Neural crest cell (in vitro differentiated cells): ENCODE results near the gene DNAH6. TPM values are rescaled to one million over a fixed set of nuclear protein-coding genes. Genes with fewer than 3 reads are reported as not detected.

Source experiments
- DNase-seq: peaks from one replicate; pipeline ENCODE4 v3.0.0; 2021; ENCODE audit warnings: low read depth, mixed read lengths, low spot score
- H3K27ac Mint-ChIP-seq: one replicate; pipeline ENCODE4 v1.8.0; 2021; ENCODE audit warnings: mild to moderate bottlenecking, mixed read lengths; ENCODE audit not compliant: unreplicated experiment
- H3K27me3 Mint-ChIP-seq: 2 replicates; pipeline ENCODE4 v1.8.0; 2021; ENCODE audit warnings: low read depth, mild to moderate bottlenecking, mixed read lengths
- H3K36me3 Mint-ChIP-seq: 2 replicates; pipeline ENCODE4 v1.8.0; 2021; ENCODE audit warnings: low read depth, mild to moderate bottlenecking, mixed read lengths
- H3K4me1 Mint-ChIP-seq: 2 replicates; pipeline ENCODE4 v1.8.0; 2021; ENCODE audit warnings: mixed read lengths
- H3K4me3 Mint-ChIP-seq: one replicate; pipeline ENCODE4 v1.8.0; 2021; ENCODE audit warnings: mild to moderate bottlenecking, mixed read lengths
- H3K9me3 Mint-ChIP-seq: 2 replicates; pipeline ENCODE4 v1.8.0; 2021; ENCODE audit warnings: mixed read lengths
- CTCF ChIP-seq: fragments of 200-600 bp; sonication (generic); conservative IDR thresholded peaks from 2 replicates; pipeline ENCODE4 v1.5.0; 2021; ENCODE audit warnings: antibody characterized with exemption, mild to moderate bottlenecking
- total RNA-seq: library from RNA; stranded (reverse); gene quantifications from 2 replicates; pipeline ENCODE4 v1.2.1, GENCODE V29; 2021

The DNAH6 gene
- total RNA-seq, 1 donor from 2014 or later: 2.8 TPM

DNA sequence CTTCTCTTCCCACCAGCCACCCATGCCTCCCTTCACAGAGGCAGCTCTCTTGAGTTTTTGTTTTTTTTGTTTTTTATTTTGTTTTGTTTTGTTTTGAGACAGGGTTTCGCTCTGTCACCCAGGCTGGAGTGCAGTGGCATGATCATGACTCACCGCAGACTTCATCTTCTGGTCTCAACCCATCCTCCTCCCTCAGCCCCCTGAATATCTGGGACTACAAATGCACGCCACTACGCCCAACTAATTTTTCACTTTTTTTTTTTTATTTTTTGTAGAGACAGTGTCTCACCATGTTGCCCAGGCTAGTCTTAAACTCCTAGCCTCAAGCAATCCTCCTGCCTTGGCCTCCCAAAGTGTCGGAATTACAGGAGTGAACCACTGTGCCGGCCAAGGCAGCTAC is 203.1 kb downstream of the DNAH6 start:
- Mint-ChIP-seq H3K36me3 (peaks cover 5% of the 10 kb centered on the region), H3K4me1 (no peaks in the 10 kb centered on the region), H3K4me3 (no peak overlapping the region), H3K27ac (no peak overlapping the region), H3K9me3 (peaks cover 4% of the 10 kb centered on the region), H3K27me3 (no peaks in the 10 kb centered on the region)
- TF ChIP-seq CTCF: no peak
- no peak for DNase-seq

- H3K4me3 Mint-ChIP-seq: no peak overlapping the region
- peaks cover 5% of the 10 kb centered on the region for H3K36me3 Mint-ChIP-seq
- DNase-seq: no peak
- TF ChIP-seq CTCF: no peak
- H3K4me1 Mint-ChIP-seq: no peaks in the 10 kb centered on the region
- no peaks in the 10 kb centered on the region for H3K27me3 Mint-ChIP-seq
- no peak overlapping the region for H3K27ac Mint-ChIP-seq
- peaks cover 4% of the 10 kb centered on the region for H3K9me3 Mint-ChIP-seq
These were observed 207.5 kb downstream of the DNAH6 start for GRCh38 chr2:84723831-84724230.

DNA sequence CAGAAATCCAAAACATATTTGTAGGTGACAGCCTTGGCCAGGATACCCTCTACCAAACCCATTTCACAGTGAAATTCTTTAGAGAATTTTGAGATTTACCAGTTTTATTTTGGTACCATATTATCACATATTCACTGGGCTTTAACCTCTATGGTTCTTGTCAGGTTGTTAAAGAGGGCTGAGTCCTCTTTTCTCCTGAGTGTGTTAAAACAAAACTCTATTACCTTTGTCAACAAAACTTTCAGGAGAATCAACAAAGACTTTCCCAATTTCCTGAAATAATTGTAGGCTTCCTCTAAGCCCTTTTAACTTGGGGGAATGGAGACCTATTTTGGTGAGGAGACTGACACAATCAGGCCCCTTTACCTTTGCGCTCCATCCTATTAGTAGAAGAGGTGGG is 209.4 kb downstream of the DNAH6 start:
- Mint-ChIP-seq H3K4me1 (no peaks in the 10 kb centered on the region), H3K36me3 (peaks cover under 1% of the 10 kb centered on the region), H3K4me3 (no peak overlapping the region), H3K9me3 (peaks cover 1% of the 10 kb centered on the region), H3K27ac (no peak overlapping the region), H3K27me3 (no peaks in the 10 kb centered on the region)
- no peak for DNase-seq
- no peak for TF ChIP-seq CTCF

DNA sequence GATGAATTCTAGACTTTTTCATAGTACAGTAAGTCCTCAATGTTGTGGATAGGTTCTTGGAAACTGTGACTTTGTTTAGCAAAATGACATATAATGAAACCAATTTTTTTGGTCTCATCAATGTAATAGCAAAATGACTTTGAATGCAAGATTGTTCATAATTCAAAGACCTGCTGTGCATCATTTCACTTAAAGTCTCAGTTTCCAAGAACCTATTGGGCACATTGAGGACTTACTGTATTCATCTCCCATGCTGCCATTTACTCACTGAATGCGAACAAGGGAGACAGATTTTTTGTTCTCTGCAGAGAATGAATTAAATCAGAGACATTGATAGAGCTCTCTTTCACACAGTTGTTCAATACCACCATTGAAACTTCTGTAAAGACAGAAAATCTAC is 211.0 kb downstream of the DNAH6 start:
- no peak overlapping the region for H3K27ac Mint-ChIP-seq
- H3K4me1 Mint-ChIP-seq: no peaks in the 10 kb centered on the region
- no peaks in the 10 kb centered on the region for H3K9me3 Mint-ChIP-seq
- H3K4me3 Mint-ChIP-seq: no peak overlapping the region
- H3K36me3 Mint-ChIP-seq: no peaks in the 10 kb centered on the region
- TF ChIP-seq CTCF: no peak
- DNase-seq: no peak
- no peaks in the 10 kb centered on the region for H3K27me3 Mint-ChIP-seq

DNA sequence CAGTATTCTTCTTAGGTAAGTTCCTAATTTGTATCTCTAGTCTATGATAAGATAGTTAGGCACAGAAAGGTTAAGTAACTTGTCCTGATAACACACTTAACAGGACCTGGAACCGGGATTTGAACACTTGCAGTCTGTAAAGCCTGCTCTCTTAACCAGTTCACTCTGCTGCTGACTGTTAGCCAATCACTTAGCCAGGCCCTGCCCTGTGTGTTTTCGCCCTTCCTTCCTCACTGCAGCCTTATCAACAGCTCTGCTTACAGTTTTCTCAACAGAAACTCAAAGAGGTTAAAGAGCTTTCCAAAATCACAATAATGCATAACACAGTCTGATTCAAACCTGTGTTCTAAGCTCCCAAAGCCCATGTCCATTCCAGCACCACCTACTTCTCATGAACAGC is 212.9 kb downstream of the DNAH6 start:
- no peak overlapping the region for H3K27ac Mint-ChIP-seq
- no peak for DNase-seq
- no peaks in the 10 kb centered on the region for H3K9me3 Mint-ChIP-seq
- no peaks in the 10 kb centered on the region for H3K27me3 Mint-ChIP-seq
- no peak for TF ChIP-seq CTCF
- H3K4me1 Mint-ChIP-seq: no peaks in the 10 kb centered on the region
- no peak overlapping the region for H3K4me3 Mint-ChIP-seq
- H3K36me3 Mint-ChIP-seq: no peaks in the 10 kb centered on the region

DNA sequence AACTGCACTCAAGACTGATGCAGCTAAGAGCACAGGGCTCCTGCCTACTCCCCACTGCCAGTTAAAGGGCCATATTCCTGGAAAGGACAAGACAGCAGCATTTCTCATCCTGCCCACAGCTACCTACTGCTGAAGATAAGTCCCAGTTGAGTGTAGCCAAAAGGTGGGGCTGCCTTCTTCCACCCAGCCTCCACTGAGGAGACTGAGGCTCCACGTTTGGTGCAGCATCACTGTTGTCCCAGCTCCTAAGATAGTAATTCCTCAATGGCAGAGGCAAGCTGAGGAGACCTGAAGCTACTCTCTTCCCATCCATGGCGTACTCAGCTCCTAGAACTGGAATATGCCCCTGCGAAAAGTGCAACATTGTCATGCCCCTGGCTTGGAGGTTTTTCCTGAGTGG is 214.9 kb downstream of the DNAH6 start:
- H3K4me1 Mint-ChIP-seq: no peaks in the 10 kb centered on the region
- no peak overlapping the region for H3K4me3 Mint-ChIP-seq
- H3K27ac Mint-ChIP-seq: no peak overlapping the region
- H3K36me3 Mint-ChIP-seq: no peaks in the 10 kb centered on the region
- no peak for DNase-seq
- no peaks in the 10 kb centered on the region for H3K27me3 Mint-ChIP-seq
- no peaks in the 10 kb centered on the region for H3K9me3 Mint-ChIP-seq
- no peak for TF ChIP-seq CTCF
